Endothelial cell of umbilical vein (primary cell): Measurements from ENCODE around the gene KRT26.

Experiments used
- CTCF ChIP-seq, 2 donors: IDR thresholded peaks; 1 replicate in 1 of 2; 2 replicates in 1 of 2; pipeline ENCODE4 v1.5.1; 2011; ENCODE audit warnings: low read length in 2 of 2, mild to moderate bottlenecking in 2 of 2, moderate library complexity in 2 of 2, control low read depth in 1 of 2, inconsistent platforms in 1 of 2, low read depth in 1 of 2; ENCODE audit not compliant: insufficient read depth in 1 of 2; ENCODE audit errors: extremely low read depth in 1 of 2
- EZH2 ChIP-seq: IDR thresholded peaks from 2 replicates; pipeline ENCODE4 v1.6.1; 2012; ENCODE audit warnings: borderline replicate concordance, low read depth, mild to moderate bottlenecking, moderate library complexity, low read length, inconsistent platforms; ENCODE audit not compliant: severe bottlenecking
- FOS ChIP-seq: IDR thresholded peaks from 2 replicates; pipeline ENCODE4 v1.6.1; 2011; ENCODE audit warnings: mild to moderate bottlenecking, low read length, moderate library complexity, borderline replicate concordance; ENCODE audit not compliant: insufficient read depth
- GATA2 ChIP-seq: IDR thresholded peaks from 2 replicates; pipeline ENCODE4 v1.7.0; 2011; ENCODE audit warnings: low read depth, mild to moderate bottlenecking, moderate library complexity, mixed read lengths, low read length; ENCODE audit not compliant: insufficient read length, insufficient read depth
- MAX ChIP-seq: IDR thresholded peaks from 2 replicates; pipeline ENCODE4 v1.6.1; 2011; ENCODE audit not compliant: insufficient read depth, insufficient read length
- MYC ChIP-seq: IDR thresholded peaks from one replicate; pipeline ENCODE4 v1.6.1; 2011; ENCODE audit warnings: mild to moderate bottlenecking, low read depth, low read length
- POLR2A ChIP-seq: IDR thresholded peaks from 2 replicates; pipeline ENCODE4 v1.6.1; 2012; ENCODE audit warnings: low read depth, mild to moderate bottlenecking, control low read depth, low read length
- POLR2AphosphoS5 ChIP-seq: IDR thresholded peaks from 2 replicates; pipeline ENCODE4 v1.6.1; 2012; ENCODE audit warnings: low read depth, mild to moderate bottlenecking, control low read depth, low read length, moderate library complexity; ENCODE audit not compliant: insufficient read depth

GRCh38 chr17:40720899-40721298, 51.1 kb downstream of the KRT26 start:
- TF ChIP-seq CTCF (IDR thresholded peaks at IDR 0.05; ENCODE audit: extremely low read depth in 1 of 2, insufficient read depth in 1 of 2, low read depth in 1 of 2, low read length in 2 of 2) (no peak), POLR2AphosphoS5 (no peak), EZH2 (no peak), FOS (no peak), POLR2A (no peak), MYC (no peak), MAX (no peak), GATA2 (no peak)
